ENCODE data around the gene TJP2.

GRCh38 chr9:69188975-69189374 is 14.9 kb downstream of the TJP2 start:
- TF ChIP-seq, protein P1, sequence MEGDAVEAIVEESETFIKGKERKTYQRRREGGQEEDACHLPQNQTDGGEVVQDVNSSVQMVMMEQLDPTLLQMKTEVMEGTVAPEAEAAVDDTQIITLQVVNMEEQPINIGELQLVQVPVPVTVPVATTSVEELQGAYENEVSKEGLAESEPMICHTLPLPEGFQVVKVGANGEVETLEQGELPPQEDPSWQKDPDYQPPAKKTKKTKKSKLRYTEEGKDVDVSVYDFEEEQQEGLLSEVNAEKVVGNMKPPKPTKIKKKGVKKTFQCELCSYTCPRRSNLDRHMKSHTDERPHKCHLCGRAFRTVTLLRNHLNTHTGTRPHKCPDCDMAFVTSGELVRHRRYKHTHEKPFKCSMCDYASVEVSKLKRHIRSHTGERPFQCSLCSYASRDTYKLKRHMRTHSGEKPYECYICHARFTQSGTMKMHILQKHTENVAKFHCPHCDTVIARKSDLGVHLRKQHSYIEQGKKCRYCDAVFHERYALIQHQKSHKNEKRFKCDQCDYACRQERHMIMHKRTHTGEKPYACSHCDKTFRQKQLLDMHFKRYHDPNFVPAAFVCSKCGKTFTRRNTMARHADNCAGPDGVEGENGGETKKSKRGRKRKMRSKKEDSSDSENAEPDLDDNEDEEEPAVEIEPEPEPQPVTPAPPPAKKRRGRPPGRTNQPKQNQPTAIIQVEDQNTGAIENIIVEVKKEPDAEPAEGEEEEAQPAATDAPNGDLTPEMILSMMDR (IDR thresholded peaks at IDR 0.05; ENCODE audit: low read depth, low read length), result no peak
- TF ChIP-seq EZH2phosphoT487 (IDR thresholded peaks at IDR 0.05; ENCODE audit: low read depth), result no peak
